Smooth muscle cell (in vitro differentiated cells): ENCODE data around the gene PHAF1. TPM values are rescaled to one million over a fixed set of nuclear protein-coding genes. Genes with fewer than 3 reads are reported as not detected.

Experiments used
- DNase-seq: peaks from one replicate; lab custom pipeline; 2025; ENCODE audit not compliant: unreplicated experiment; lab: John Stamatoyannopoulos, UW
- H2AFZ ChIP-seq: fragments of 200-600 bp; sonication (generic); 2 replicates; pipeline ENCODE4 v1.6.0; 2016; ENCODE audit warnings: antibody characterized with exemption, low read depth, mild to moderate bottlenecking
- H3F3A ChIP-seq: fragments of 200-600 bp; sonication (generic); 2 replicates; pipeline ENCODE4 v1.6.0; 2017; ENCODE audit warnings: antibody characterized with exemption, low read depth
- H3K27ac ChIP-seq: fragments of 200-600 bp; sonication (generic); 2 replicates; pipeline ENCODE4 v1.5.1; 2016; ENCODE audit warnings: low read depth, mild to moderate bottlenecking
- H3K27me3 ChIP-seq: fragments of 200-600 bp; sonication (generic); 2 replicates; pipeline ENCODE4 v1.6.1; 2016; ENCODE audit warnings: low read depth, mild to moderate bottlenecking
- H3K36me3 ChIP-seq: fragments of 200-600 bp; sonication (generic); 2 replicates; pipeline ENCODE4 v1.5.1; 2016; ENCODE audit warnings: low read depth
- H3K4me1 ChIP-seq: fragments of 200-600 bp; sonication (generic); 2 replicates; pipeline ENCODE4 v1.5.1; 2016; ENCODE audit warnings: low read depth
- H3K4me2 ChIP-seq: fragments of 200-600 bp; sonication (generic); 2 replicates; pipeline ENCODE4 v1.6.0; 2016; ENCODE audit warnings: mild to moderate bottlenecking
- H3K4me3 ChIP-seq: fragments of 200-600 bp; sonication (generic); 2 replicates; pipeline ENCODE4 v1.5.1; 2016; ENCODE audit warnings: mild to moderate bottlenecking
- H3K79me2 ChIP-seq: fragments of 200-600 bp; sonication (generic); 2 replicates; pipeline ENCODE4 v1.6.0; 2016; ENCODE audit warnings: low read depth, mild to moderate bottlenecking
- H3K9ac ChIP-seq: fragments of 200-600 bp; sonication (generic); 2 replicates; pipeline ENCODE4 v1.6.0; 2016; ENCODE audit warnings: low read depth
- H3K9me3 ChIP-seq: fragments of 200-600 bp; sonication (generic); replicated peaks from 2 replicates; pipeline ENCODE4 v1.5.1; 2016; ENCODE audit warnings: low read depth
- H4K20me1 ChIP-seq: fragments of 200-600 bp; sonication (generic); 2 replicates; pipeline ENCODE4 v1.6.0; 2016; ENCODE audit warnings: low read depth
- WGBS: methylation state at CpG from one replicate; pipeline ENCODE4 v1.1.7; 2016; ENCODE audit warnings: low lambda C conversion rate; 5-methylcytosine and 5-hydroxymethylcytosine counted together
- polyA plus RNA-seq: library from polyadenylated mRNA; unstranded; fragments of >200 nt; fragmentation: Nextera tagmentation; extraction: Ambion mirVana; gene quantifications from 2 replicates; pipeline ENCODE4 v1.2.1, GENCODE V29; 2016
- total RNA-seq: library from RNA; depleted of rRNA; stranded (reverse); fragments of >200 nt; gene quantifications from 2 replicates; pipeline ENCODE4 v1.2.3, GENCODE V29; 2014
- TF ChIP-seq, protein P1 (sequence below): fragments of 200-600 bp; sonication (generic); IDR thresholded peaks from 2 replicates; pipeline ENCODE4 v1.5.1; 2017; ENCODE audit warnings: borderline replicate concordance, mild to moderate bottlenecking, antibody characterized with exemption; ENCODE audit not compliant: insufficient read depth, poor library complexity, severe bottlenecking

PHAF1 gene
- total and polyA plus RNA-seq, 2 experiments from 2014 or later: 15.5 TPM

DNA sequence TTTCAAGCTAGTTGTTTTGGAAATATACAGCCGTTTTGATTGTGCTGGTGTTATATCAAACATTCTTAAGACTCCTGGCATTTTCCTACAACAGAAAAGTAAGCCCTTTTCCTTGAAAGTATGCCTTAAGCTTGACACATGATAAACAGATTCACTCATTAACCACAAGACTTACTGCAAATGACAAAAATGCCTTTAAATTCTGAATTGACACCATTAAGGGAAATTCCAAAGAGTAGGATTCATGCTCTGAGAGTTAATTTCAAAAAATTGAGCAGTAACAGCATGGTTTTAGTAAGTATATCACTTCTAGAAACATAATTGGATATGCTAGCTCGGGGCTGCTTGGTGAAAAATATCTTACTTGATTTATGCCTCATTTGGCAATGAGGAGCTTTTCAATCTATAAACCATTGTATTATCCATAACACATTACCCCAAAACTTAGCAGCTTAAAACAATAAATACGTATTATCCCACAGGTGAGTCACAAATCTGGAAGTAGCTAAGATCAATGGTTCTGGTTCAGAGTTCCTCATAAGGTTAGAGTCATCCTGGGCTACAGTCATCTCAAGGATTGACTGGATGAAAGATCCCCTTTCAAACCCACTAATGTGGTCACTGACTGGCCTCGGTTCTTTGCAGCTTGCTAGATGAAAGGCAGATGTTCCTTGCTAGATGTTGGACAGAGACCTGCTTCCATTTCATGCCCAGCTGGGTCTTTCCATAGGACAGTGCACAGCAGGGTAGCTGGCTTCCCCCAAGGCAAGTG, 8.2 kb upstream of the PHAF1 start:
- Histone ChIP-seq H3K4me1 (peaks cover 5% of the 10 kb centered on the region), H3K9ac (no peak overlapping the region), H3K36me3 (no peaks in the 10 kb centered on the region), H3K4me2 (peak overlapping the region; percentile 56), H3K9me3 (no peaks in the 10 kb centered on the region), H3K27ac (peak overlapping the region; percentile 81), H3K27me3 (no peaks in the 10 kb centered on the region), H3F3A (peaks cover 18% of the 10 kb centered on the region), H3K4me3 (no peak overlapping the region), H3K79me2 (no peaks in the 10 kb centered on the region), H4K20me1 (peaks cover 13% of the 10 kb centered on the region), H2AFZ (no peak overlapping the region)
- WGBS: 38% methylated on average over 4 of the region's 4 CpGs
- no peak for DNase-seq
- TF ChIP-seq, protein P1, sequence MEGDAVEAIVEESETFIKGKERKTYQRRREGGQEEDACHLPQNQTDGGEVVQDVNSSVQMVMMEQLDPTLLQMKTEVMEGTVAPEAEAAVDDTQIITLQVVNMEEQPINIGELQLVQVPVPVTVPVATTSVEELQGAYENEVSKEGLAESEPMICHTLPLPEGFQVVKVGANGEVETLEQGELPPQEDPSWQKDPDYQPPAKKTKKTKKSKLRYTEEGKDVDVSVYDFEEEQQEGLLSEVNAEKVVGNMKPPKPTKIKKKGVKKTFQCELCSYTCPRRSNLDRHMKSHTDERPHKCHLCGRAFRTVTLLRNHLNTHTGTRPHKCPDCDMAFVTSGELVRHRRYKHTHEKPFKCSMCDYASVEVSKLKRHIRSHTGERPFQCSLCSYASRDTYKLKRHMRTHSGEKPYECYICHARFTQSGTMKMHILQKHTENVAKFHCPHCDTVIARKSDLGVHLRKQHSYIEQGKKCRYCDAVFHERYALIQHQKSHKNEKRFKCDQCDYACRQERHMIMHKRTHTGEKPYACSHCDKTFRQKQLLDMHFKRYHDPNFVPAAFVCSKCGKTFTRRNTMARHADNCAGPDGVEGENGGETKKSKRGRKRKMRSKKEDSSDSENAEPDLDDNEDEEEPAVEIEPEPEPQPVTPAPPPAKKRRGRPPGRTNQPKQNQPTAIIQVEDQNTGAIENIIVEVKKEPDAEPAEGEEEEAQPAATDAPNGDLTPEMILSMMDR: no peak

DNA sequence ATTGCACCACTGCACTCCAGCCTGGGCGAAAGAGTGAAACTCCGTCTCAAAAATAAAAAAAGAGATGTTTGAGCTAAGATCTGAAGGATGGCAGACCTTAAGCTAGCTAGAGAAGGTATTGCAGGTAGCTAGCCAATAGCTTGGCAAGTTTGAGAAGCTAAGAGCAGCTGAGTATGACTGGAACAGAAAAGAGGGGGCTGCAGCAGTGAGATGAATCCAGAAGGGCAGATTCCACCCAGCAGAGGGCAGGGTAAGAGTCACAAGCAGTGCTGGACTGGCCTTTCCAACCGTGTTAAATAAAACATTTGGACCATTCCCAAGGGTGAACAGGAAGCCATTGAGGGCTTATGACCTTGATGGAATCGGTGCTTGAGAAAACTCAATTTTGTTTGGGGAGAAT, 5.7 kb upstream of the PHAF1 start:
- no peak overlapping the region for H3K4me2 ChIP-seq
- no peaks in the 10 kb centered on the region for H3K36me3 ChIP-seq
- H3K79me2 ChIP-seq: no peaks in the 10 kb centered on the region
- peaks cover 5% of the 10 kb centered on the region for H3K4me1 ChIP-seq
- no peak overlapping the region for H3K4me3 ChIP-seq
- H3K9ac ChIP-seq: no peak overlapping the region
- peaks cover 13% of the 10 kb centered on the region for H4K20me1 ChIP-seq
- no peak overlapping the region for H3K27ac ChIP-seq
- H3K27me3 ChIP-seq: no peaks in the 10 kb centered on the region
- H3K9me3 ChIP-seq: no peaks in the 10 kb centered on the region
- WGBS: 78% methylated on average over 4 of the region's 4 CpGs
- no peak for DNase-seq
- peaks cover 17% of the 10 kb centered on the region for H3F3A ChIP-seq
- TF ChIP-seq, protein P1: peak; percentile 41
- no peak overlapping the region for H2AFZ ChIP-seq

DNA sequence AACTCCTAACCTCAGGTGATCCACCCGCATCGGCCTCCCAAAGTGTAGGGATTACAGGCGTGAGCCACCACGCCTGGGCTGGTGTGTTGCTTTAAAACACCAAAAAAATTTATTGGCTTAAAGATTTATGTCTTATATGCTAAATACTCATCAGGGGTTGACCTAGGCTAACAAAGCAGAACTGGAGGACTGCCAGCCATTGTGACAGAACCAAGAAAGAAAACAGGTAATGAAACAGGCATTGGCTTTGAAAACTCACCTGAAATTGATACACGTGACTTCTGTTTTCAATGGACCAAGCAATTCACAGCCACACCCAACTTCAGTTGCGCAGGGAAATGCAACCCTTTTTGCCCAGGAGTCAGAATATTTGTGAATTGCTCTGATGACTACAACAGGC, 4.9 kb upstream of the PHAF1 start:
- Histone ChIP-seq H3F3A (peaks cover 10% of the 10 kb centered on the region), H3K79me2 (peaks cover under 1% of the 10 kb centered on the region), H3K27ac (no peak overlapping the region), H4K20me1 (peaks cover 13% of the 10 kb centered on the region), H3K4me1 (peaks cover 8% of the 10 kb centered on the region), H2AFZ (no peak overlapping the region), H3K4me2 (no peak overlapping the region), H3K27me3 (no peaks in the 10 kb centered on the region), H3K36me3 (no peaks in the 10 kb centered on the region), H3K4me3 (no peak overlapping the region), H3K9ac (no peak overlapping the region), H3K9me3 (no peaks in the 10 kb centered on the region)
- DNase-seq: no peak
- 96% methylated on average over 6 of the region's 6 CpGs for WGBS
- TF ChIP-seq, protein P1: no peak

DNA sequence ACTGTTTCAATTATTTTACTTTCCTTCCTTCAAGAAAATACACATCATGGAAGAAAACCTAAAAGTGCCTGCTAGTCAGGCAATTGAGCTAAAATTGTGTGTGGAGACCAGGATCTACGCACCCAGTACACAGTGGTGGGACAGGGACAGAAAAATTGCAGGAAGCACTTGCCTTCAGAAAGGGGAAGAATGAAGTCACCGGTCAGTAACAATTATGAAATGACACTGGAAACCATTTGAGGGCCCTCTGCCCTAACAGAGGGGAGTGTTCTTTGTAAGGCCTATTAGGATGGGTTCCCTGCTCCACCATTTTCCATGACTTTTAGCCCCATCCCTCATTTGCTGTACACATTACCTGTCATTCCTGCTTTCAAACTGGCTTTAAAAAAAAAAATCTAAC, 4.5 kb upstream of the PHAF1 start:
- Histone ChIP-seq H3K9ac (no peak overlapping the region), H3K9me3 (no peaks in the 10 kb centered on the region), H3K27ac (no peak overlapping the region), H3K4me1 (peaks cover 8% of the 10 kb centered on the region), H3K79me2 (peaks cover 4% of the 10 kb centered on the region), H3K4me3 (no peak overlapping the region), H3F3A (peaks cover 10% of the 10 kb centered on the region), H3K36me3 (no peaks in the 10 kb centered on the region), H3K4me2 (no peak overlapping the region), H2AFZ (no peak overlapping the region), H4K20me1 (peaks cover 13% of the 10 kb centered on the region), H3K27me3 (no peaks in the 10 kb centered on the region)
- WGBS: 95% methylated on average over 2 of the region's 2 CpGs
- TF ChIP-seq, protein P1: no peak
- DNase-seq: no peak
